HL-60 (cell line): ENCODE measurements around the gene CCDC185.

Experiments used
- DNase-seq, 2 experiments: peaks; one replicate each; pipeline ENCODE4 v3.0.0-alpha.2; 2010 to 2020; ENCODE audit warnings: low read depth in 1 of 2, low spot score in 1 of 2
- H3K27ac ChIP-seq: fragments of 250-450 bp; sonication (Bioruptor Pico); replicated peaks from 2 replicates; pipeline ENCODE4 v1.5.1; 2020; ENCODE audit warnings: mild to moderate bottlenecking, moderate library complexity
- H3K27me3 ChIP-seq: fragments of 250-450 bp; sonication (Bioruptor Pico); 2 replicates; pipeline ENCODE4 v1.5.1; 2021; ENCODE audit warnings: mild to moderate bottlenecking, moderate library complexity; ENCODE audit not compliant: insufficient read depth, poor library complexity, severe bottlenecking
- H3K4me3 ChIP-seq: replicated peaks from 2 replicates; pipeline ENCODE4 v1.5.1; 2011; ENCODE audit warnings: mild to moderate bottlenecking, control low read depth, low read length; ENCODE audit not compliant: insufficient read depth
- GABPA ChIP-seq: IDR thresholded peaks from 2 replicates; pipeline ENCODE4 v1.6.1; 2012; ENCODE audit warnings: low read depth
- POLR2AphosphoS5 ChIP-seq: IDR thresholded peaks from 2 replicates; pipeline ENCODE4 v1.6.1; 2012; ENCODE audit warnings: low read depth
- REST ChIP-seq: IDR thresholded peaks from 2 replicates; pipeline ENCODE4 v1.6.1; 2012; ENCODE audit warnings: low read depth; ENCODE audit not compliant: insufficient replicate concordance
- SPI1 ChIP-seq: IDR thresholded peaks from 2 replicates; pipeline ENCODE4 v1.6.1; 2012; ENCODE audit warnings: low read depth, mild to moderate bottlenecking, borderline replicate concordance
- TF ChIP-seq, protein P1 (sequence below): IDR thresholded peaks from one replicate; pipeline ENCODE4 v1.5.1; 2011; ENCODE audit warnings: low read length, control low read depth, inconsistent platforms; ENCODE audit not compliant: insufficient read depth

CCDC185 gene

GRCh38 chr1:223411309-223411708 is 18.1 kb downstream of the CCDC185 start:
- Histone ChIP-seq H3K27ac (no peak overlapping the region), H3K27me3 (no peaks in the 10 kb centered on the region), H3K4me3 (no peak overlapping the region)
- no peak for TF ChIP-seq GABPA
- TF ChIP-seq SPI1, result peak; percentile 59; the same call in 1 of the 2 replicates
- no peak for TF ChIP-seq REST
- TF ChIP-seq POLR2AphosphoS5, result no peak
- TF ChIP-seq, protein P1, sequence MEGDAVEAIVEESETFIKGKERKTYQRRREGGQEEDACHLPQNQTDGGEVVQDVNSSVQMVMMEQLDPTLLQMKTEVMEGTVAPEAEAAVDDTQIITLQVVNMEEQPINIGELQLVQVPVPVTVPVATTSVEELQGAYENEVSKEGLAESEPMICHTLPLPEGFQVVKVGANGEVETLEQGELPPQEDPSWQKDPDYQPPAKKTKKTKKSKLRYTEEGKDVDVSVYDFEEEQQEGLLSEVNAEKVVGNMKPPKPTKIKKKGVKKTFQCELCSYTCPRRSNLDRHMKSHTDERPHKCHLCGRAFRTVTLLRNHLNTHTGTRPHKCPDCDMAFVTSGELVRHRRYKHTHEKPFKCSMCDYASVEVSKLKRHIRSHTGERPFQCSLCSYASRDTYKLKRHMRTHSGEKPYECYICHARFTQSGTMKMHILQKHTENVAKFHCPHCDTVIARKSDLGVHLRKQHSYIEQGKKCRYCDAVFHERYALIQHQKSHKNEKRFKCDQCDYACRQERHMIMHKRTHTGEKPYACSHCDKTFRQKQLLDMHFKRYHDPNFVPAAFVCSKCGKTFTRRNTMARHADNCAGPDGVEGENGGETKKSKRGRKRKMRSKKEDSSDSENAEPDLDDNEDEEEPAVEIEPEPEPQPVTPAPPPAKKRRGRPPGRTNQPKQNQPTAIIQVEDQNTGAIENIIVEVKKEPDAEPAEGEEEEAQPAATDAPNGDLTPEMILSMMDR, result no peak
- DNase-seq, result no peak

GRCh38 chr1:223411710-223412109 is 18.5 kb downstream of the CCDC185 start:
- no peak overlapping the region for H3K4me3 ChIP-seq
- DNase-seq, result no peak
- no peaks in the 10 kb centered on the region for H3K27me3 ChIP-seq
- TF ChIP-seq POLR2AphosphoS5 (no peak), GABPA (no peak), REST (no peak), SPI1 (no peak)
- TF ChIP-seq, protein P1, result no peak
- no peak overlapping the region for H3K27ac ChIP-seq

- no peak overlapping the region for H3K27ac ChIP-seq
- no peak overlapping the region for H3K4me3 ChIP-seq
- H3K27me3 ChIP-seq, result no peaks in the 10 kb centered on the region
- TF ChIP-seq GABPA (no peak), REST (no peak), POLR2AphosphoS5 (no peak), SPI1 (no peak)
- TF ChIP-seq, protein P1, result no peak
- DNase-seq, result no peak
Measured at GRCh38 chr1:223413216-223413615, 20.0 kb downstream of the CCDC185 start.
